Bronchial epithelial cell (primary cell): ENCODE measurements around the gene SCGB3A1. TPM values are rescaled to one million over a fixed set of nuclear protein-coding genes. Genes with fewer than 3 reads are reported as not detected.

Experiments used
- DNase-seq: peaks from one replicate; pipeline ENCODE4 v3.0.0-alpha.2; 2010; ENCODE audit warnings: low read depth
- FAIRE-seq: peaks from 2 replicates; lab custom pipeline; 2011; peaks lifted over from hg19 to GRCh38; lab: Jason Lieb, UNC
- H3K27me3 ChIP-seq: 2 replicates; pipeline ENCODE4 v1.5.1; 2011; ENCODE audit warnings: low read length; ENCODE audit not compliant: control insufficient read depth, insufficient read depth
- H3K36me3 ChIP-seq: 2 replicates; pipeline ENCODE4 v1.5.1; 2011; ENCODE audit warnings: low read length; ENCODE audit not compliant: control insufficient read depth, insufficient read depth
- H3K4me3 ChIP-seq: 2 replicates; pipeline ENCODE4 v1.5.1; 2011; ENCODE audit warnings: mild to moderate bottlenecking, low read depth, low read length, control low read depth
- CTCF ChIP-seq: IDR thresholded peaks from 2 replicates; pipeline ENCODE4 v1.5.1; 2011; ENCODE audit warnings: mild to moderate bottlenecking, moderate library complexity, low read length, control low read depth, inconsistent platforms; ENCODE audit not compliant: insufficient read depth, severe bottlenecking
- total RNA-seq: library from RNA; depleted of rRNA; stranded (reverse); fragments of >200 nt; gene quantifications from 2 replicates; pipeline ENCODE4 v1.2.1, GENCODE V29; 2014

Gene SCGB3A1
- total RNA-seq, 1 donor from 2014 or later = not detected

GRCh38 chr5:180611140-180611850 is 20.0 kb upstream of the SCGB3A1 start:
- H3K27me3 ChIP-seq = no peaks in the 10 kb centered on the region
- FAIRE-seq = no peak
- TF ChIP-seq CTCF = no peak
- DNase-seq = no peak
- no peak overlapping the region for H3K4me3 ChIP-seq
- no peaks in the 10 kb centered on the region for H3K36me3 ChIP-seq

- TF ChIP-seq CTCF = no peak
These were observed 18.7 kb upstream of the SCGB3A1 start for GRCh38 chr5:180609817-180610550.

GRCh38 chr5:180609386-180609785 is 18.1 kb upstream of the SCGB3A1 start:
- Histone ChIP-seq H3K27me3 (no peaks in the 10 kb centered on the region), H3K4me3 (no peak overlapping the region), H3K36me3 (no peaks in the 10 kb centered on the region)
- FAIRE-seq (no peak), DNase-seq (no peak)
- no peak for TF ChIP-seq CTCF

More at GRCh38 chr5:180609817-180610550, 18.7 kb upstream of the SCGB3A1 start:
- Histone ChIP-seq H3K4me3 (no peak overlapping the region), H3K36me3 (no peaks in the 10 kb centered on the region), H3K27me3 (no peaks in the 10 kb centered on the region)
- FAIRE-seq (no peak), DNase-seq (no peak)

- DNase-seq (no peak), FAIRE-seq (no peak)
- no peaks in the 10 kb centered on the region for H3K36me3 ChIP-seq
- no peaks in the 10 kb centered on the region for H3K27me3 ChIP-seq
- H3K4me3 ChIP-seq = no peak overlapping the region
- no peak for TF ChIP-seq CTCF
These were observed 17.4 kb upstream of the SCGB3A1 start for GRCh38 chr5:180608572-180609310.

- no peak for TF ChIP-seq CTCF
- Histone ChIP-seq H3K36me3 (no peaks in the 10 kb centered on the region), H3K4me3 (no peak overlapping the region), H3K27me3 (no peaks in the 10 kb centered on the region)
- no peak for FAIRE-seq
- no peak for DNase-seq
These were observed 16.7 kb upstream of the SCGB3A1 start for GRCh38 chr5:180607861-180608571.
